IgD-negative memory B cell (primary cell): Measurements from ENCODE around the gene TPPP2. TPM values are rescaled to one million over a fixed set of nuclear protein-coding genes. Genes with fewer than 3 reads are reported as not detected.

ENCODE experiments used
- polyA plus RNA-seq: library from polyadenylated mRNA; unstranded; fragments of 300-500 nt; fragmentation: Illumina TruSeq; gene quantifications from one replicate; pipeline ENCODE4 v1.2.3, GENCODE V29; 2021

TPPP2 gene
- polyA plus RNA-seq, 1 donor from 2014 or later, result not detected

Other genes starting within 250 kb of the TPPP2 start
- gene RNASE6, start 248.9 kb upstream of the TPPP2 start, polyA plus RNA-seq, result 84.5 TPM
- not detected for gene RNASE1, start 227.4 kb upstream of the TPPP2 start, polyA plus RNA-seq
- gene RNASE3, start 138.8 kb upstream of the TPPP2 start, polyA plus RNA-seq, result not detected
- 0.45 TPM for gene RNASE2, start 74.7 kb upstream of the TPPP2 start, polyA plus RNA-seq
- 40.6 TPM for gene METTL17, start 40.2 kb upstream of the TPPP2 start, polyA plus RNA-seq
- gene SLC39A2, start 30.9 kb upstream of the TPPP2 start, polyA plus RNA-seq, result not detected
- 4.9 TPM for gene NDRG2, start 5.2 kb upstream of the TPPP2 start, polyA plus RNA-seq
- gene RNASE13, start 4.6 kb downstream of the TPPP2 start, polyA plus RNA-seq, result not detected
- gene RNASE7, start 12.1 kb downstream of the TPPP2 start, polyA plus RNA-seq, result not detected
- not detected for gene RNASE8, start 27.6 kb downstream of the TPPP2 start, polyA plus RNA-seq
- not detected for gene ARHGEF40, start 40.1 kb downstream of the TPPP2 start, polyA plus RNA-seq
- gene ZNF219, start 68.4 kb downstream of the TPPP2 start, polyA plus RNA-seq, result 1.0 TPM
- gene TMEM253, start 70.8 kb downstream of the TPPP2 start, polyA plus RNA-seq, result not detected
- gene OR5AU1, start 125.8 kb downstream of the TPPP2 start, polyA plus RNA-seq, result not detected
- gene HNRNPC, start 239.2 kb downstream of the TPPP2 start, polyA plus RNA-seq, result 741 TPM
- 0.14 TPM for gene RPGRIP1, start 249.9 kb downstream of the TPPP2 start, polyA plus RNA-seq